HFF-Myc (cell line): Measurements from ENCODE around the gene MAP3K6.

Source experiments
- DNase-seq: peaks from one replicate; pipeline ENCODE4 v3.0.0-alpha.2; 2011; ENCODE audit warnings: low read depth; ENCODE audit errors: extremely low read depth
- H3K4me3 ChIP-seq: replicated peaks from 2 replicates; pipeline ENCODE4 v1.5.1; 2011; ENCODE audit warnings: low read depth, mild to moderate bottlenecking, control low read depth, low read length
- TF ChIP-seq, protein P1 (sequence below): IDR thresholded peaks from 2 replicates; pipeline ENCODE4 v1.5.1; 2012; ENCODE audit warnings: mild to moderate bottlenecking, low read depth, low read length, control low read depth; ENCODE audit errors: missing control alignments

The MAP3K6 gene

DNA sequence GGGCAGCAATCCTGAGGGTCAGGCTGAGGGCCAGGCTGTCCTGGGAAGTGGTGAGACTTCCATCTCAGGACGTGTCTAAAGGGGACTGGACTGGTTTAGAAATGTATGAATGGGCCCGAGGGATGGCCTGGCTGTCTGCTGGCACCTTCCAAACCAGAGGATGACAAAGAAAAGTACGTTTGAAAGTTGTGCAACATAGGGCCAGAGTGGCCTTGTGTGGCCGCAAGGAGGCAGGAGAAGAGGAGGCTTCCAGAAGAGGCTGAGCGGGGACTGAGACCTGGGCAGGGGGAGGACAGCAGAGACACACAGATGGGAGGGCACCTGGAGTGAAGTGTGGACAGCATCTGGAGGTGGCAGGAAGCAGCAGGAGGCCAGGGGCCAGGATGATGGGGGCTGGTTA, 27.5 kb downstream of the MAP3K6 start:
- TF ChIP-seq, protein P1, sequence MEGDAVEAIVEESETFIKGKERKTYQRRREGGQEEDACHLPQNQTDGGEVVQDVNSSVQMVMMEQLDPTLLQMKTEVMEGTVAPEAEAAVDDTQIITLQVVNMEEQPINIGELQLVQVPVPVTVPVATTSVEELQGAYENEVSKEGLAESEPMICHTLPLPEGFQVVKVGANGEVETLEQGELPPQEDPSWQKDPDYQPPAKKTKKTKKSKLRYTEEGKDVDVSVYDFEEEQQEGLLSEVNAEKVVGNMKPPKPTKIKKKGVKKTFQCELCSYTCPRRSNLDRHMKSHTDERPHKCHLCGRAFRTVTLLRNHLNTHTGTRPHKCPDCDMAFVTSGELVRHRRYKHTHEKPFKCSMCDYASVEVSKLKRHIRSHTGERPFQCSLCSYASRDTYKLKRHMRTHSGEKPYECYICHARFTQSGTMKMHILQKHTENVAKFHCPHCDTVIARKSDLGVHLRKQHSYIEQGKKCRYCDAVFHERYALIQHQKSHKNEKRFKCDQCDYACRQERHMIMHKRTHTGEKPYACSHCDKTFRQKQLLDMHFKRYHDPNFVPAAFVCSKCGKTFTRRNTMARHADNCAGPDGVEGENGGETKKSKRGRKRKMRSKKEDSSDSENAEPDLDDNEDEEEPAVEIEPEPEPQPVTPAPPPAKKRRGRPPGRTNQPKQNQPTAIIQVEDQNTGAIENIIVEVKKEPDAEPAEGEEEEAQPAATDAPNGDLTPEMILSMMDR, result no peak
- H3K4me3 ChIP-seq, result no peak overlapping the region
- no peak for DNase-seq

DNA sequence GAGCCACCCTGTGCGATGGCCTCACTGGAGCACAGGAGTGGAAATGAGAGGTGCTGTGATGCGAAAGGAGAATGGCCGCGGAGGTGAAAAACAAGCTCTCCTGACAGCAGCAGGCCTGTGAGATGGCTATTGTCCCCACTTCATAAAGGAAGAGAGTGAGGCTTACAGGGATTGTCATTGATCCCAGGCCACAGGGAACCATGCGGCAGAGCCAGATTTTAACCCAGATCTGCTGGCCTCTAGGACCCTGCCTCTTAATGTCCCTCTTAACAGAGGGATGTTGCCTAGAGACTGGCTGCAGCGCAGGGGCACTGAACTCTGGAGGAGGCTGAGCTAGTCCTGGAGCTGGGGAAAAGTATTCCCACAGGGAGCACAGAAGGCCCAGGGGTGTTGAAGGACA, 28.0 kb downstream of the MAP3K6 start:
- TF ChIP-seq, protein P1, result no peak
- no peak for DNase-seq
- H3K4me3 ChIP-seq, result no peak overlapping the region

DNA sequence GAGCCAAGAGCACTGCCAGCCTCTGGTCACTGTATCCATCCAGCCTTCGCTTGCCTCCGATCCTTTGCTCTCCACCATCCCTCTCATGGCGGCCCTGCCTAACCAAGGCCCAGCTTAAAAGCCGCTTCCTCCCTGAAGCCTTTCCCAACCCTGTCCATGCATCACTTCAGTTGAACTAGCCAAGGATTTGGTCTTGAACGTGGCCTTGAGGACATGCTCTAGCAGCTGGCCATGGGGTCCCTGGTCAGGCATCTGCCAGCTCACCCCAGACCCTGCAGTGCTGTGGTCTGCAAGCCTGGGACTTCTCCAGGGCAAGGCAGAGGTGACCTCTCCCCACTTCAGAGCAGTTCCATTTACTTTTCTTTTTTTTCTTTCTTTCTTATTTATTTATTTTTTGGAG, 30.0 kb downstream of the MAP3K6 start:
- no peak for DNase-seq
- no peak overlapping the region for H3K4me3 ChIP-seq
- TF ChIP-seq, protein P1, result no peak

DNA sequence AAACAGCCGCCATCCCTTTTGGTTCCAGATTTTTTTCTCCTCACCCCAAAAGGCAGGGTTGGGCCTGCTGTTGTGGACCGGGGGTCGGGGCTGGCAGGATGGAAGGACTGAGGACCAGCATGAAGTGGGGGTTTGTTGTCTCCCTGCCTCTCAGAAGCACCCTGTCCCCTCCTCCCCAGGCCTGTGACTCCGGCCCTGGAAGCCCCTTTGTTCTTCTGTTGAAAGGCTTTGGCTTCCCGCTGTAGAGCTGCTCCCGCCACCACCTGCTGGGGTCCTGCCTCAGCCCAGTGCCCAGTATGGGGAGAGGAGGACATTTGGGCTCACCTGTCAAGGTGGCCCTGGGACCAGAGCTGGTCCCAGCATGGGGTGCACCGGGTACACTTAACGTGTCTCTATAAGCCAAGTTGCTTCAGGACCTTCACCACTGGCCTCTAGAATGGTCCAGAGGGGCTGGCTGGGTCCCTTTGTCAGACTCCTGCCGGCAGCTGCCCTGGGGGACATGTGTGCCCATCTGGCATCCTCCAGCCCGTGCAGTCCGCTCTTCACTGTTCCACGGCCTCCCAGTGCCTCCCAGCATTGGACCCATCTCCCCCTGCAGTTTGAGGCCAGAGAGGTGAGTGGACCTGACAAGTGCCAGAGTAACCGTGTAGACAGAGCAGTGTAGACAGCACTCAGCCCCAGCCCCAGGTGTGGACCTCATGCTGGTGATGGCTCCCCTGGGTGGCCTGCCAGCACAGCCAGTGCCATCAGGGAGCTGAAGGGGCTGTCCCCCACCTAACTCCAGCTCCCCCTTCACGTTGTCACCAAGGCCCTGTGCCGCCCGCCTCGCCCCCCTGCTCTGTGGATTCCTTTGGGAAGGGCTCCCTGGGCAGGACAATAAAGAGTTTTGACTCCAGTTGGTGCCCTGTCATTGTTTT, 31.0 kb downstream of the MAP3K6 start:
- H3K4me3 ChIP-seq, result no peak overlapping the region
- TF ChIP-seq, protein P1, result no peak
- no peak for DNase-seq

DNA sequence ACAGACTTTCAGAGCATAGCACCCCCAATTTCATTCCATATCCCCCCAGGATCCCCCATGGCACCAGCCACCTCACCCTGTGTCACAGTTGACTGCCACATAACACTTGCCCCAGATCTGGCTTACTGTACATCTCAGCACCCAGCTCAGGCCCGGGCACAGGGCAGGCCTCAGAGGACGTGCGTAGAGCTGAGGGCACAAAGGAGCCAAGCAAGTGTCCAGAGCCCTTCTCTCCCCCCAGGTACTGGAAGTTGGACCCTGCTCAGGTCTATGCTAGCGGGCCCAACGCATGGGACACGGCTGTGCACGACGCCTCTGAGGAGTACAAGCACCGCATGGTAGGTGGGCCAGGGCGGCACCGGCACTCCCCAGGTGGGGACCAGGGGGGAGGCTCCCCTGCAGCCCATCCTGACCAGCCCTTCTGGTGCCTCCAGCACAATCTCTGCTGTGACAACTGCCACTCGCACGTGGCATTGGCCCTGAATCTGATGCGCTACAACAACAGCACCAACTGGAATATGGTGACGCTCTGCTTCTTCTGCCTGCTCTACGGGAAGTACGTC, 33.0 kb downstream of the MAP3K6 start:
- H3K4me3 ChIP-seq, result no peak overlapping the region
- TF ChIP-seq, protein P1, result no peak
- no peak for DNase-seq

DNA sequence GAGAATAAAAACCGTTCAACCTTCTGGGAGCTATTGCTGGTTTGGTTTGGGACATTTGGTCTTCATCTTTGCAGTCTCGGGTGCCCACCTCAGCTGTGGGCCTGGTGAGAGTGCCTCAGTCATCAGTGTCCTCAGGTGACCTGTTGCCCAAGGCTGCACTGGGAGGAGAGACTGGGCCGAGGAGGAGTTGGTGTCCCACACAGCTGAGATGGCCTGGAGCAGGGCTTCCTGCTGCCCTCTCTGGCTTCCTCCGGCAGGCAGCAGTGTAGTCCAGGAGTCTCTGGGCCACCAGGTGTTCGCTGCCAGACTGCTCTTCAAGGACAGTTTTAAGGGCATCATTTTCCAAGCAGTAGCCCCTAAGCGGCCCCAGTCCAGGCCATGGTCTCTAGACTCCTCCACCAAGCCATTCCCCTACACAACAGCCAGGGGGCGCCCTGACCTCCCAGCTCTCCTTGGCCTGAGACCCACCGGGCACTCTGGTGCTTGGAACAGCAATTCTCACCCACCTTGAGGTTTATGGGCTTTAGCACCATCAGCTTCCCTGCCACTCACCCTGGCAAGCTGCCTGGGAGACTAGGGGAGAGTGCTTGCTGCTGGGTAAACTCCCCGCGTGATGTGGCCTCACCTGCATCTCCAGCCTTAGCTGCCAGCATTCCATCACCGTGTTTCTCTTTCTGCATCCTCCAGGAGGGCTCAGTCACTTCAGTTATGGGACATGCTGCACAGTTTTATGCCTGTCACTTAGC, 34.1 kb downstream of the MAP3K6 start:
- no peak for DNase-seq
- no peak overlapping the region for H3K4me3 ChIP-seq
- TF ChIP-seq, protein P1, result peak; percentile 91
